SH-SY5Y (cell line): ENCODE results near the gene GPR143.

Source experiments
- GATA2 ChIP-seq: IDR thresholded peaks from 2 replicates; pipeline ENCODE4 v1.6.1; 2011; ENCODE audit warnings: mild to moderate bottlenecking, low read depth, low read length
- GATA3 ChIP-seq: IDR thresholded peaks from 2 replicates; pipeline ENCODE4 v1.6.1; 2011; ENCODE audit warnings: low read depth, mild to moderate bottlenecking, low read length, moderate library complexity

Gene GPR143

GRCh38 chrX:9706421-9706820, 59.2 kb downstream of the GPR143 start:
- TF ChIP-seq GATA2, result no peak
- TF ChIP-seq GATA3, result no peak

DNA sequence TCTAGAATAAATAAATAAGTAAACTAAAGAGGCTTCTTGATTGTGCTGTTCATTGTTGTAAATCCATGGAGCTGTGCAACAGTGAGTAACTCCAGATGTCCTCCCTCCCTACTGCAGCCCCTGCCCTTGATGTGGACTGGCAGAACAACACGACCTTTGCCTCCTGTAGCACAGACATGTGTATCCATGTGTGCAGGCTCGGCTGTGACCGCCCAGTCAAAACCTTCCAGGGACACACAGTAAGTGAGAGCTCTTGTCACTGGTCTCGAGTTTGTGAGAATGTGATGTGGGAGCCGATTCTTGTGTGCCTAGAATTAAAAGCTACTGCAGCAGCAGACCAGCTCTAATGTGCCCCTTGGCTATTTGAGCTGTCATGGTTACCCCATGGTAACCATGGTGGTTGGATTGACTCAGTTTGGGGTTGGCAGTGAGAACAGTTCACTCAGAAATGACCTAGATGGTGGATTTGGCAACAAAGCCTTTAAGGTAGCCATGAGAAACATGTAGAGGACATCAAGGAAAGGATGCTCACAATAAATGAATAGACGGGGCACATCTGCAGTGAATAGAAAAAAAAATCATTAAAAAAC, 60.7 kb downstream of the GPR143 start:
- TF ChIP-seq GATA2 (no peak), GATA3 (no peak)

DNA sequence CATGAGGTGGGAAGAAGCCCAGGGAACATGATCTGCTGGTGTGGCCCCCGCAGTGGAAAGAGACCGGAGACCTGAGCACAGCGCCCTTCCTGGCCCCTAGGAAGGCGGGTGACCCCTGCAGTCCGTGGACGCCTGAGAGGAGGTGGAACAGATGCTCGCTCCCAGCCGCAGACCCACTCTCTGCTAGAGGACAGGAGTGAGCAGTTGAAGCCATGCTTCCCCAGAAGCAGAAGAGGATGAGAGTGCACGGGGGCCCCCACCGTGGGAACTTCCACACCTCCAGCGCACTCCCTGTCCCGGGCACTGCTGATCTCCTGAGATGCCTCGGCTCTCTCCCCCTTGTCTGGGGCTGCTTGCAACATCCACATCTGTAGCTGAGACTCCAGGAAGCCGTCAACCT, 62.2 kb downstream of the GPR143 start:
- TF ChIP-seq GATA2 (no peak), GATA3 (no peak)

GRCh38 chrX:9701790-9702189, 63.9 kb downstream of the GPR143 start:
- no peak for TF ChIP-seq GATA3
- TF ChIP-seq GATA2, result no peak

- TF ChIP-seq GATA2 (no peak), GATA3 (no peak)
Measured at GRCh38 chrX:9700555-9700954, 65.1 kb downstream of the GPR143 start.

- TF ChIP-seq GATA2 (no peak), GATA3 (no peak)
Measured at GRCh38 chrX:9698576-9698975, 67.1 kb downstream of the GPR143 start.

GRCh38 chrX:9693307-9694001, 72.2 kb downstream of the GPR143 start:
- no peak for TF ChIP-seq GATA3
- TF ChIP-seq GATA2, result no peak

GRCh38 chrX:9690046-9690445, 75.6 kb downstream of the GPR143 start:
- TF ChIP-seq GATA3 (no peak), GATA2 (no peak)

GRCh38 chrX:9688833-9689232, 76.8 kb downstream of the GPR143 start:
- TF ChIP-seq GATA2, result no peak
- TF ChIP-seq GATA3, result no peak

DNA sequence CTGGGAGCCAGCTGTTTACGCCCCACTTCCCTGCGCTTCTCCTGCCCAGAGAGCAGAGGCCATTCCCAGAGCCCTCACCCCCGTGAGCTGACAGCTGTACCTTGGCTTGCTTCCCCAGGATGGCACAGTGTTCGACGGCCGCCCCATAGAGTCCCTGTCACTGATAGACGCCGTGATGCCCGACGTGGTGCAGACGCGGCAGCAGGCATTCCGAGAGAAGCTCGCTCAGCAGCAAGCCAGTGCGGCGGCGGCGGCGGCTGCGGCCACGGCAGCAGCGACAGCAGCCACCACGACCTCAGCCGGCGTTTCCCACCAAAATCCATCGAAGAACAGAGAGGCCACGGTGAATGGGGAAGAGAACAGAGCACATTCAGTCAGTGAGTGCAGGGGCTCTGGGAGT, 77.7 kb downstream of the GPR143 start:
- no peak for TF ChIP-seq GATA3
- no peak for TF ChIP-seq GATA2

DNA sequence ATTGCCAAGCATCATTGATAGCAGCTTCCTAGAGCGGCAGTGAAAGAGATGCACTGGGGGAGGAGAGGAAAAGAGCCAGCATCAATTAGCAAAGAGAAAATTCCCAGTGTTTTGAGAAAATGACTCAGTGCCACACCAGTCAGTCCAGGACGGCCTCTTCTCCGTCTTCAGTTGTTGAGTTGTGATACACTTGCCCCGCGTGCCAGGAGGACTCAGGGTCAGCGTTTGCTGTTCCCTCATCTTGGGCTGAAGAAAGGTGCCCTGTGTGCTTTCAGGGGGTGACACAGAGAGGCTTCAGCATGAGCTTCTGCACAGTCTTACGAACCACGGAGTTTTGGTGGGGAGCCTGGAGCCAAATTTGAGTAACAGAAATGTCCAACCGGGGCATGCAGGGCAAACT, 82.3 kb downstream of the GPR143 start:
- no peak for TF ChIP-seq GATA3
- TF ChIP-seq GATA2, result no peak

GRCh38 chrX:9682861-9683260, 82.8 kb downstream of the GPR143 start:
- TF ChIP-seq GATA2, result no peak
- no peak for TF ChIP-seq GATA3

GRCh38 chrX:9682456-9682855, 83.2 kb downstream of the GPR143 start:
- TF ChIP-seq GATA3 (no peak), GATA2 (no peak)

DNA sequence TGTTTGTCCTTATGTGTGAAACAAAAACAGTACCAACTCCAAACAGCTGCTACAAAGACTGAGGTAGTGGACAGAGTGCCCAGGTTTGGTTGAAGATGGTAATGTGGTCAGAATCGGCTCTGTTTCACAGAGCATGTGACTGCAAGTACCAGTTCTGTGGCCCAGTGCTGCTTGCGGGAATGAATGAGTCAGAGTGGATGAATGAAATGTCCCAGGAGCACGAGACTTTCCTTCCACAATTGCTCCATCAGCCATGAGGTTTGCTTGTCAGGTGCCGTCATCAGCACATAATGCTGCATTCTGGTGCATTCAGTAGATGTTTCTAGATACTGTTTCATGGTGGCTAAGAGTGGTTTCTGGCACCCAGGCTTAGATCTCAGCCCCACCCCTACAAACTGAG, 84.2 kb downstream of the GPR143 start:
- TF ChIP-seq GATA2 (no peak), GATA3 (no peak)

DNA sequence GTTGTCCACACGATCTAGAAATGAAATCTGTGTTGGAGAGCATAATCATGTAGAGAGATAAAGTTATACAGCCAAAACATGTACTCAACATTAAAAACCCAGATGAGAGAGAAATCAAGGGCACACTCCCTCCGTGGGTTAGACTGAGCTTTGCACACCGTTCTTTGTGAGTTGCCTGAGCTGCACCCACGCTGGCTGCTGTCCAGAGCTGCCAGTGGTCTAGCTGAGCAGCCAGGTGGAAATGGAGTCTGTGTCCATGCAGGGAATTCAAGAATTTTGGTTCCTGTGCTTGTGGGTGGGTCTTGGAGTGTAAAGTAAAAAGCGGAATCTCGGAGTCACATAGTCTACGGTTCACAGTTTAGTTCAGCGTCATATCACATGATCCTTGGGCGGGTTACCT, 84.6 kb downstream of the GPR143 start:
- TF ChIP-seq GATA3 (no peak), GATA2 (no peak)
